HUES64 (cell line): ENCODE data around the gene TRAP1.

Source experiments
- H3K27ac ChIP-seq: 2 replicates; pipeline ENCODE4 v1.7.0; 2013; ENCODE audit warnings: low read depth, low read length, inconsistent platforms
- H3K27me3 ChIP-seq: 2 replicates; pipeline ENCODE4 v1.6.1; 2013; ENCODE audit warnings: mild to moderate bottlenecking, low read length; ENCODE audit not compliant: insufficient read depth
- H3K36me3 ChIP-seq: 2 replicates; pipeline ENCODE4 v1.6.1; 2013; ENCODE audit warnings: mild to moderate bottlenecking, low read length; ENCODE audit not compliant: insufficient read depth
- H3K4me1 ChIP-seq: 2 replicates; pipeline ENCODE4 v1.6.1; 2013; ENCODE audit warnings: mild to moderate bottlenecking, low read length, moderate library complexity; ENCODE audit not compliant: insufficient read depth
- H3K4me3 ChIP-seq: 2 replicates; pipeline ENCODE4 v1.5.1; 2013; ENCODE audit warnings: mild to moderate bottlenecking, low read length, moderate library complexity
- H3K9ac ChIP-seq: 2 replicates; pipeline ENCODE4 v1.6.1; 2013; ENCODE audit warnings: mild to moderate bottlenecking, low read depth, low read length
- H3K9me3 ChIP-seq: 2 replicates; pipeline ENCODE4 v1.6.1; 2013; ENCODE audit warnings: low read depth, low read length; ENCODE audit not compliant: insufficient read depth
- WGBS: fragments of 150-250, 120-280 bp; methylation state at CpG from one replicate; pipeline ENCODE4 v1.1.7; 2013; ENCODE audit warnings: missing lambda C conversion rate; 5-methylcytosine and 5-hydroxymethylcytosine counted together

The TRAP1 gene

GRCh38 chr16:3735541-3735940 is 18.2 kb upstream of the TRAP1 start:
- WGBS, result 96% methylated on average over 13 of the region's 13 CpGs
- no peaks in the 10 kb centered on the region for H3K9me3 ChIP-seq
- H3K4me3 ChIP-seq, result no peak overlapping the region
- H3K36me3 ChIP-seq, result peaks cover 88% of the 10 kb centered on the region
- H3K9ac ChIP-seq, result no peak overlapping the region
- H3K4me1 ChIP-seq, result peaks cover 6% of the 10 kb centered on the region; the same call in 1 of the 2 replicates
- H3K27me3 ChIP-seq, result no peaks in the 10 kb centered on the region
- no peak overlapping the region for H3K27ac ChIP-seq

- Histone ChIP-seq H3K9me3 (no peaks in the 10 kb centered on the region), H3K4me3 (no peak overlapping the region), H3K4me1 (peaks cover 6% of the 10 kb centered on the region; the same call in 1 of the 2 replicates), H3K27ac (no peak overlapping the region), H3K36me3 (peaks cover 88% of the 10 kb centered on the region), H3K27me3 (no peaks in the 10 kb centered on the region), H3K9ac (no peak overlapping the region)
- WGBS, result 97% methylated on average over 25 of the region's 25 CpGs
Measured at GRCh38 chr16:3734758-3735221, 17.5 kb upstream of the TRAP1 start.

GRCh38 chr16:3734084-3734757 is 16.9 kb upstream of the TRAP1 start:
- Histone ChIP-seq H3K9ac (no peak overlapping the region), H3K27ac (no peak overlapping the region), H3K9me3 (no peaks in the 10 kb centered on the region), H3K27me3 (no peaks in the 10 kb centered on the region), H3K4me1 (peaks cover 6% of the 10 kb centered on the region; the same call in 1 of the 2 replicates), H3K36me3 (peaks cover 88% of the 10 kb centered on the region), H3K4me3 (no peak overlapping the region)
- WGBS, result 96% methylated on average over 27 of the region's 27 CpGs

- Histone ChIP-seq H3K36me3 (peaks cover 90% of the 10 kb centered on the region), H3K4me1 (peaks cover 6% of the 10 kb centered on the region; the same call in 1 of the 2 replicates), H3K9me3 (no peaks in the 10 kb centered on the region), H3K4me3 (no peak overlapping the region), H3K9ac (no peak overlapping the region), H3K27me3 (no peaks in the 10 kb centered on the region), H3K27ac (no peak overlapping the region)
- WGBS, result 91% methylated on average over 8 of the region's 8 CpGs
Measured at GRCh38 chr16:3732171-3732570, 14.8 kb upstream of the TRAP1 start.

GRCh38 chr16:3731126-3731935 is 14.0 kb upstream of the TRAP1 start:
- Histone ChIP-seq H3K4me3 (no peak overlapping the region), H3K9me3 (no peaks in the 10 kb centered on the region), H3K4me1 (no peaks in the 10 kb centered on the region), H3K36me3 (peaks cover 88% of the 10 kb centered on the region), H3K27ac (no peak overlapping the region), H3K9ac (no peak overlapping the region), H3K27me3 (no peaks in the 10 kb centered on the region)
- WGBS, result 95% methylated on average over 34 of the region's 34 CpGs

- H3K36me3 ChIP-seq, result peaks cover 79% of the 10 kb centered on the region
- WGBS, result 95% methylated on average over 24 of the region's 24 CpGs
- H3K4me1 ChIP-seq, result no peaks in the 10 kb centered on the region
- no peak overlapping the region for H3K4me3 ChIP-seq
- H3K27ac ChIP-seq, result no peak overlapping the region
- no peak overlapping the region for H3K9ac ChIP-seq
- no peaks in the 10 kb centered on the region for H3K9me3 ChIP-seq
- H3K27me3 ChIP-seq, result no peaks in the 10 kb centered on the region
Measured at GRCh38 chr16:3730161-3731125, 13.1 kb upstream of the TRAP1 start.

GRCh38 chr16:3729161-3730112 is 12.1 kb upstream of the TRAP1 start:
- peaks cover 69% of the 10 kb centered on the region for H3K36me3 ChIP-seq

GRCh38 chr16:3728424-3729160 is 11.3 kb upstream of the TRAP1 start:
- no peaks in the 10 kb centered on the region for H3K9me3 ChIP-seq
- no peaks in the 10 kb centered on the region for H3K27me3 ChIP-seq
- peaks cover 62% of the 10 kb centered on the region for H3K36me3 ChIP-seq
- H3K4me1 ChIP-seq, result no peaks in the 10 kb centered on the region
- no peak overlapping the region for H3K4me3 ChIP-seq
- H3K27ac ChIP-seq, result no peak overlapping the region
- 96% methylated on average over 31 of the region's 31 CpGs for WGBS
- H3K9ac ChIP-seq, result no peak overlapping the region

More at GRCh38 chr16:3729161-3730112, 12.1 kb upstream of the TRAP1 start:
- Histone ChIP-seq H3K9me3 (no peaks in the 10 kb centered on the region), H3K4me3 (no peak overlapping the region), H3K27ac (no peak overlapping the region), H3K27me3 (no peaks in the 10 kb centered on the region), H3K9ac (no peak overlapping the region), H3K4me1 (no peaks in the 10 kb centered on the region)
- 96% methylated on average over 49 of the region's 49 CpGs for WGBS

GRCh38 chr16:3727806-3728381 is 10.6 kb upstream of the TRAP1 start:
- Histone ChIP-seq H3K9ac (no peak overlapping the region), H3K36me3 (peaks cover 58% of the 10 kb centered on the region), H3K4me3 (no peak overlapping the region)

More at GRCh38 chr16:3727806-3728381, 10.6 kb upstream of the TRAP1 start:
- no peaks in the 10 kb centered on the region for H3K4me1 ChIP-seq
- 95% methylated on average over 21 of the region's 21 CpGs for WGBS
- H3K9me3 ChIP-seq, result no peaks in the 10 kb centered on the region
- no peaks in the 10 kb centered on the region for H3K27me3 ChIP-seq
- H3K27ac ChIP-seq, result no peak overlapping the region
